Adrenal gland (tissue), 12 donors: Measurements from ENCODE around the gene ST3GAL3. TPM values are rescaled to one million over a fixed set of nuclear protein-coding genes. Genes with fewer than 3 reads are reported as not detected.
A peak's percentile ranks its signal among the peaks of the same experiment; 100 is the strongest.
"Not testable (repeated sequence)": the region's sequence is repeated elsewhere in the genome, so short reads cannot be mapped to it uniquely, and the experiment has no call there.

Experiments
- DNase-seq, 7 donors: peaks; one replicate each; pipeline ENCODE4 v3.0.0-alpha.2; 2019 to 2020
- H3K27ac ChIP-seq, 5 donors: fragments of 200-600 bp; sonication (generic) in 4 of 5; 1 replicate in 3 of 5; 2 replicates in 2 of 5; pipeline versions ENCODE4 v1.5.1 to v1.8.0; 2016 to 2020; ENCODE audit warnings: mild to moderate bottlenecking in 1 of 5
- H3K27me3 ChIP-seq: fragments of 200-600 bp; 2 replicates; pipeline ENCODE4 v1.8.0; 2021
- H3K36me3 ChIP-seq, 2 donors: fragments of 200-600 bp; replicated peaks in 1 of 2; 1 replicate in 1 of 2; 2 replicates in 1 of 2; pipeline versions ENCODE4 v1.5.1 to v1.8.0; 2018 to 2022
- H3K4me1 ChIP-seq, 2 donors: fragments of 200-600 bp; replicated peaks in 1 of 2; 1 replicate in 1 of 2; 2 replicates in 1 of 2; pipeline versions ENCODE4 v1.5.1 to v1.8.0; 2018 to 2021
- H3K4me3 ChIP-seq, 4 donors: fragments of 200-600 bp; sonication (generic) in 3 of 4; one replicate each; pipeline ENCODE4 v1.5.1; 2016 to 2018
- H3K9me3 ChIP-seq, 3 donors: fragments of 200-600 bp; sonication (generic) in 1 of 3; replicated peaks in 1 of 3; 1 replicate in 2 of 3; 2 replicates in 1 of 3; pipeline versions ENCODE4 v1.5.1 to v1.8.0; 2016 to 2021
- CTCF ChIP-seq, 6 experiments: fragments of 450-650 bp in 4 of 6; fragments of 200-600 bp in 2 of 6; sonication (generic) in 1 of 6; IDR thresholded peaks; 1 replicate in 5 of 6; 2 replicates in 1 of 6; pipeline versions ENCODE4 v1.5.1 to v1.8.0; 2016 to 2021; ENCODE audit warnings: antibody characterized with exemption in 6 of 6, mild to moderate bottlenecking in 2 of 6, moderate library complexity in 1 of 6
- POLR2A ChIP-seq, 2 donors: fragments of 450-650 bp; IDR thresholded peaks; one replicate each; pipeline ENCODE4 v1.6.1; 2017; ENCODE audit warnings: antibody characterized with exemption in 2 of 2, mild to moderate bottlenecking in 2 of 2, moderate library complexity in 1 of 2
- WGBS, 4 donors: extraction: QIAGEN DNeasy Blood & Tissue Kit in 2 of 4; methylation state at CpG; one replicate each; pipeline versions ENCODE4 v1.1.5 to v1.1.7; 2013 to 2017; 5-methylcytosine and 5-hydroxymethylcytosine counted together
- intact Hi-C, 2 donors: fragments of 100-400 bp; cut with DNase I; formaldehyde crosslinking; loops; one replicate each; pipeline versions ENCODE4 v1.14.1 to v1.15.0; 2022 to 2023
- polyA plus RNA-seq, 3 donors: library from polyadenylated mRNA; stranded (reverse); fragments of 200-250 nt in 2 of 3; fragments of 350-450 nt in 1 of 3; fragmentation: Illumina TruSeq in 1 of 3; extraction: RNeasy Lipid Tissue Mini Kit (QIAGEN cat#74804) in 1 of 3; gene quantifications; one replicate each; pipeline ENCODE4 v1.2.3, GENCODE V29; 2013 to 2014
- total RNA-seq, 9 donors: library from RNA; depleted of rRNA in 4 of 9; stranded (reverse); fragments of >200 nt in 4 of 9; fragments of 120-200 nt in 1 of 9; fragmentation: NEBNext Ultra II Directional in 1 of 9; extraction: Animal tissue kit (Norgen Biotek cat#: 25700) in 1 of 9; gene quantifications; one replicate each; pipeline versions ENCODE4 v1.1.0 to v1.2.4, GENCODE V29; 2013 to 2023
- donor health status: healthy with polysubstance abuse.
- donor health status: Bipolar disorder and iron deficiency.
- donor health status: DM: yes; HTN: yes; CAD: no.
- donor health status: DM: no; HTN: no; CAD: no.
- donor health status: DM: no; HTN: no; CAD: no.
- donor health status: DM: yes; HTN: yes; CAD: no.

The ST3GAL3 gene
- total and polyA plus RNA-seq, 12 donors = 15.6 to 47.5 (median 27.7) TPM

DNA sequence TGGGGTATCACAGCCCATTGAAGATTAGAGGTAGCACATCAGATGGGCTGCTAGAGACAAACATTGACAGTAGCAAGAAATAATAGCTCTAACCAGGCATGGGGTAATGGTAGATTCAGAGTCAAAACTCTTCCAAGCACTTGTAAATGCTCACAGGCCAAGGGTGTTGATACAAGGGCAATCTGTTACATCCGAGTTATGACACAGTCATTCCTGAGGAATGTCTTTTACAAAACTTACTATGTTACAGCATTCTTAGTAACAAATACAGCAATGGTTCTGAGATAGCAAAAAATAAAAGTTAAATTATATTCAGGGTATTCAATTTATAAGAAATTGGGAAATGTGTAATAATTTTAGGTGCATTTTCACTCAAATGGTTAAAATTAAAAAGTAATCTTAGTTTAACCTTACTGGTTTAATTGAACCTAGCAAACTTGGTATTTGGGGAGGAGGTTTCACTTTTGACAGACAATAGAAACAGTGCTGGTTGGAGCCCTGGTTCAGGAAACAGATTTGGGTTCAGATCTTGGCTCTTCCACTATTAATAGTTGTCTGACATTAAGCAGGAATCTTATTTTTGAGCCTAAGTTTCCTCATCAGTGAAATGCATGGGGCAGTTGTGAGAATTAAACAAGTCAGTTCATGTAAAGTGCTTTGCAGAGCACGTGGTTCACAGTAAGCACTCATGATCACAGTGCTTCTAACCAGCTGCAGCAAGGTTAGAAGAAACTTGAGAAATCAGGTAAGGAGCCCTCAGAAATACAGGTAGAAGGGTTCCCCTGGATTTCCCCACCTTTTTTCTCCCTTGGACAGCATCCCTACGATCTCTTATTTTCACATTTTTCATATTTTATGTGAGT is 4.4 kb downstream of the ST3GAL3 start:
- H3K4me1 ChIP-seq = peaks cover 10 to 27% of the 10 kb centered on the region in 2 donors
- no peaks in the 10 kb centered on the region for H3K9me3 ChIP-seq
- H3K27me3 ChIP-seq = no peaks in the 10 kb centered on the region
- H3K4me3 ChIP-seq = no peak overlapping the region
- no peak for DNase-seq
- H3K36me3 ChIP-seq = no peaks in the 10 kb centered on the region
- 69 to 76% (median 75%) methylated on average over 3 of the region's 3 CpGs for WGBS, 4 donors
- intact Hi-C loops = no loop called here
- peak overlapping the region in 1 of 5 donors; percentile 38 for H3K27ac ChIP-seq
- no peak for TF ChIP-seq CTCF (IDR thresholded peaks at IDR 0.05)
- no peak for TF ChIP-seq POLR2A (IDR thresholded peaks at IDR 0.05)

- Histone ChIP-seq H3K36me3 (no peaks in the 10 kb centered on the region), H3K9me3 (no peaks in the 10 kb centered on the region), H3K4me3 (no peak overlapping the region), H3K4me1 (peaks cover 8 to 14% of the 10 kb centered on the region in 2 donors), H3K27ac (no peak overlapping the region), H3K27me3 (no peaks in the 10 kb centered on the region)
- no peak for TF ChIP-seq POLR2A (IDR thresholded peaks at IDR 0.05)
- no peak for TF ChIP-seq CTCF (IDR thresholded peaks at IDR 0.05)
- intact Hi-C loops = no loop called here
- no peak for DNase-seq
- 89 to 94% (median 92%) methylated on average over 15 of the region's 15 CpGs for WGBS, 4 donors
These were observed 9.4 kb downstream of the ST3GAL3 start for GRCh38 chr1:43716559-43717281.

DNA sequence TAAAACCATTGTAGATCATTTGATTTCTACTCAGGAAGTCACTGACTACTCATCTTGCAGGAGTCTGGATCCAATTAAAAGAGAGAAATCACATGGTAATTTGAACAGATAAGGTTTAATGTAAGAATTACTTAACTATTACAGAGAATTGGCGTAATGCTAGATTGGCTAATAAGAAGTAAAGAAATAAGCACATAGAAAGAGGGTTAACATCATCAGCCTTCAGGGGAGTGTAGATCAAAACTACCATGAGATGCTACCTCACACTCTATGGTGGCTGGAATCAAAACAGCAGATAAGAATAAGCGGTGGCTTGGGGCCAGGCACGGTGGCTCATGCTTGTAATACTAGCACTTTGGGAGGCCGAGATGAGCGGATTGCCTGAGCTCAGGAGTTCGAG is 11.7 kb downstream of the ST3GAL3 start:
- no peak overlapping the region for H3K27ac ChIP-seq
- no peaks in the 10 kb centered on the region for H3K27me3 ChIP-seq
- 72 to 90% (median 86%) methylated on average over 6 of the region's 6 CpGs for WGBS, 4 donors
- peak in 1 of 7 donors; percentile 67 for DNase-seq
- intact Hi-C loops = no loop called here
- H3K4me1 ChIP-seq = peaks cover 8 to 14% of the 10 kb centered on the region in 2 donors
- H3K4me3 ChIP-seq = no peak overlapping the region
- H3K36me3 ChIP-seq = no peaks in the 10 kb centered on the region
- no peaks in the 10 kb centered on the region for H3K9me3 ChIP-seq
- no peak for TF ChIP-seq POLR2A (IDR thresholded peaks at IDR 0.05)

DNA sequence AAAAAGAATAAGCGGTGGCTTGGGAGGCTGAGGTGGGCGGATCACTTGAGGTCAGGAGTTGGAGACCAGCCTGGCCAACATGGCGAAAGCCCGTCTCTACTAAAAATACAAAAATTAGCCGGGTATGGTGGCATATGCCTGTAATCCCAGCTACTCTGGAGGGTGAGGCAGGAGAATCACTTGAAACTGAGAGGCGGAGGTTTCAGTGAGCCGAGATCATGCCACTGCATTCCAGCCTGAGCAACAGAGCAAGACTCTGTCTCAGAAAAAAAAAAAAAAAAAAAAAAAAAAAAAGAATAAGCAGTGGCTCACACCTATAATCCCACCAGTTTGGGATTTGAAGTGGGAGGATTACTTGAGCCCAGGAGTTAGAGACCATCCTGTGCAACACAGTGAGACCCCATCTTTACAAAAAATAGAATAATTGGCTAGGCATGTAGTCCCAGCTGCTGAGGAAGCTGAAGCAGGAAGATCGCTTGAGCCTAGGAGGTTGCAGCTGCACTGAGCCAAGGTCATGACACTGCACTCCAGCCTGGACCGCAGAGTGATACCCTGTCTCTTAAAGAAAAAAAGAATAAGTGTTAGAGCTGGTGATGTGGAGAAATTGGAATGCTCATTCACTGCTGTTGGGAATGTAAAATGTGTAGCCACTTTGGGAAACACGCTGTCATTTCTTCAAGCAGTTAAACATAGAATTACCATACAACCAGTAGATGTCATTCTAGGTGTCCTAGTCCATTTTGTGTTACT is 12.5 kb downstream of the ST3GAL3 start:
- intact Hi-C loops, H3K4me3 ChIP-seq, H3K36me3 ChIP-seq, H3K27ac ChIP-seq, H3K27me3 ChIP-seq, H3K9me3 ChIP-seq: not testable (repeated sequence)
- 68 to 71% (median 70%) methylated on average over 10 of the region's 10 CpGs for WGBS, 4 donors
- H3K4me1 ChIP-seq = peaks cover 8 to 14% of the 10 kb centered on the region in 2 donors
- DNase-seq = peak in 3 of 7 donors; percentile 16 to 33 (median 30)

DNA sequence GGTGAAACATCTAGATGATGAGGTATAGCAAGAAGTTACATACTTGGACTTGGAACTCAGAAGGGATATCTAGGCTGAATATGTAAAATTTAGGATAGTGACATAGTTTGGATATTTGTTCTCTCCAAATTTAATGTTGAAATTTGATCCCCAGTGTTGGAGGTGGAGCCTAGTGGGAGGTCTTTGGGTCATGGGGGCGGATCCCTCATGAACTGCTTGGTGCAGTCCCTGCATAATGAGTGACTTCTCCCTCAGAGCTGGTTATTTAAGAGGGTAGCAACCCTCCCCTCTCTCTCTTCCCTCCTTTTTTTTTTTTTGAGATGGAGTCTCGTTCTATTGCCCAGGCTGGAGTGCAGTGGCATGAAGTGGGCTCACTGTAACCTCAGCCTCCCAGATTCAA is 15.5 kb downstream of the ST3GAL3 start:
- intact Hi-C loops = no loop called here
- H3K9me3 ChIP-seq = no peaks in the 10 kb centered on the region
- no peak for DNase-seq

More for the DNA sequence above, 15.5 kb downstream of the ST3GAL3 start:
- 91 to 98% (median 93%) methylated on average over 2 of the region's 2 CpGs for WGBS, 4 donors
- Histone ChIP-seq H3K36me3 (no peaks in the 10 kb centered on the region), H3K4me1 (peaks cover 8 to 14% of the 10 kb centered on the region in 2 donors), H3K27me3 (no peaks in the 10 kb centered on the region), H3K27ac (no peak overlapping the region), H3K4me3 (no peak overlapping the region)
- no peak for TF ChIP-seq CTCF (IDR thresholded peaks at IDR 0.05)
- no peak for TF ChIP-seq POLR2A (IDR thresholded peaks at IDR 0.05)
